Right kidney (tissue), 1 donor: ENCODE results near the gene NAXD.
"Not testable (repeated sequence)": the region's sequence is repeated elsewhere in the genome, so short reads cannot be mapped to it uniquely, and the experiment has no call there.

Experiments used
- DNase-seq: peaks from one replicate; pipeline ENCODE4 v3.0.0-alpha.2; 2016

The NAXD gene

GRCh38 chr13:110593430-110594130 is 21.8 kb upstream of the NAXD start:
- DNase-seq = peak; percentile 29

GRCh38 chr13:110597041-110597689 is 18.2 kb upstream of the NAXD start:
- DNase-seq = no peak

GRCh38 chr13:110600261-110600819 is 15.0 kb upstream of the NAXD start:
- DNase-seq = no peak

- DNase-seq = no peak
Measured at GRCh38 chr13:110600980-110601379, 14.4 kb upstream of the NAXD start.

- DNase-seq = no peak
Measured at GRCh38 chr13:110605132-110605531, 10.2 kb upstream of the NAXD start.

GRCh38 chr13:110606281-110606680 is 9.1 kb upstream of the NAXD start:
- DNase-seq = not testable (repeated sequence)

GRCh38 chr13:110607675-110608224 is 7.6 kb upstream of the NAXD start:
- DNase-seq = no peak

GRCh38 chr13:110610955-110611595 is 4.3 kb upstream of the NAXD start:
- DNase-seq = no peak

GRCh38 chr13:110615005-110615321 is 382 bp upstream of the NAXD start:
- DNase-seq = no peak

- DNase-seq = no peak
Measured at GRCh38 chr13:110616103-110617101, 1.1 kb downstream of the NAXD start.

- no peak for DNase-seq
Measured at GRCh38 chr13:110617321-110618072, 2.2 kb downstream of the NAXD start.

GRCh38 chr13:110618167-110618566 is 2.8 kb downstream of the NAXD start:
- no peak for DNase-seq

GRCh38 chr13:110618780-110619179 is 3.4 kb downstream of the NAXD start:
- no peak for DNase-seq

- DNase-seq = no peak
Measured at GRCh38 chr13:110620596-110620995, 5.3 kb downstream of the NAXD start.

- peak; percentile 38 for DNase-seq
Measured at GRCh38 chr13:110624766-110625756, 9.7 kb downstream of the NAXD start.

GRCh38 chr13:110625771-110626321 is 10.5 kb downstream of the NAXD start:
- DNase-seq = peak; percentile 34

- no peak for DNase-seq
Measured at GRCh38 chr13:110626521-110626920, 11.2 kb downstream of the NAXD start.

GRCh38 chr13:110627351-110627750 is 12.0 kb downstream of the NAXD start:
- DNase-seq = no peak

- no peak for DNase-seq
Measured at GRCh38 chr13:110627761-110628476, 12.6 kb downstream of the NAXD start.
